Endothelial cell of umbilical vein (primary cell): ENCODE results near the gene MUC13. TPM values are rescaled to one million over a fixed set of nuclear protein-coding genes. Genes with fewer than 3 reads are reported as not detected.

Source experiments
- BruUV-seq: library from RNA; stranded (reverse); fragments of 400-500 nt; replicated peaks from 2 replicates; lab custom pipeline; 2021; lab: Mats Ljungman, UMichigan
- CTCF ChIA-PET: fragments of 300-600, 350-600 bp; sonication (Branson Sonifier 250); formaldehyde crosslinking; loops from one replicate; lab custom pipeline; 2021; ENCODE audit warnings: antibody characterized with exemption, inconsistent platforms; lab: Charles Lee
- POLR2A ChIA-PET: fragments of 300-600, 350-600 bp; sonication (Branson Sonifier 250); formaldehyde crosslinking; loops from one replicate; lab custom pipeline; 2021; ENCODE audit warnings: antibody characterized with exemption, inconsistent platforms; lab: Charles Lee
- DNase-seq: peaks from one replicate; pipeline ENCODE4 v3.0.0-alpha.2; 2011; ENCODE audit warnings: low read depth, low spot score
- FAIRE-seq: peaks from 2 replicates; lab custom pipeline; 2011; peaks lifted over from hg19 to GRCh38; lab: Jason Lieb, UNC
- H2AFZ ChIP-seq: 2 replicates; pipeline ENCODE4 v1.6.0; 2012; ENCODE audit warnings: low read depth, low read length, control low read depth, inconsistent platforms
- H3K27ac ChIP-seq: 2 replicates; pipeline ENCODE4 v1.5.1; 2011; ENCODE audit warnings: low read depth, mild to moderate bottlenecking, control low read depth, low read length, moderate library complexity; ENCODE audit not compliant: insufficient read depth
- H3K27me3 ChIP-seq, 2 experiments: 2 replicates each; pipeline versions ENCODE4 v1.6.0 to v1.6.1; 2011; ENCODE audit warnings: low read length in 2 of 2, mixed read lengths in 1 of 2; ENCODE audit not compliant: control insufficient read depth in 2 of 2, insufficient read depth in 2 of 2
- H3K36me3 ChIP-seq, 2 experiments: 2 replicates in 1 of 2; 3 replicates in 1 of 2; pipeline ENCODE4 v1.5.1; 2011; ENCODE audit warnings: low read length in 2 of 2, mild to moderate bottlenecking in 1 of 2, moderate library complexity in 1 of 2; ENCODE audit not compliant: control insufficient read depth in 2 of 2, insufficient read depth in 2 of 2; ENCODE audit errors: extremely low read depth in 1 of 2
- H3K4me1 ChIP-seq: 3 replicates; pipeline ENCODE4 v1.5.1; 2011; ENCODE audit warnings: mild to moderate bottlenecking, low read length; ENCODE audit not compliant: control insufficient read depth, insufficient read depth; ENCODE audit errors: extremely low read depth
- H3K4me2 ChIP-seq: 2 replicates; pipeline ENCODE4 v1.6.1; 2011; ENCODE audit warnings: low read length, control low read depth, mixed read lengths; ENCODE audit not compliant: insufficient read depth
- H3K4me3 ChIP-seq, 3 experiments: fragments of 200-600 bp in 1 of 3; sonication (generic), shearing (Covaris generic) in 1 of 3; replicated peaks in 1 of 3; 2 replicates each; pipeline ENCODE4 v1.5.1; 2011 to 2016; ENCODE audit warnings: control low read depth in 3 of 3, low read length in 3 of 3, mild to moderate bottlenecking in 2 of 3, inconsistent platforms in 1 of 3, low read depth in 1 of 3, moderate library complexity in 1 of 3; ENCODE audit not compliant: insufficient read depth in 1 of 3
- H3K79me2 ChIP-seq: 2 replicates; pipeline ENCODE4 v1.6.0; 2012; ENCODE audit warnings: low read length, inconsistent platforms; ENCODE audit not compliant: control insufficient read depth, insufficient read depth
- H3K9ac ChIP-seq: replicated peaks from 2 replicates; pipeline ENCODE3; 2011; ENCODE audit warnings: low read length, control low read depth; ENCODE audit not compliant: insufficient read depth; ENCODE audit errors: extremely low read depth
- H3K9me1 ChIP-seq: replicated peaks from 3 replicates; pipeline ENCODE4 v1.6.0; 2011; ENCODE audit warnings: mild to moderate bottlenecking, low read length; ENCODE audit not compliant: control insufficient read depth, insufficient read depth; ENCODE audit errors: extremely low read depth
- H3K9me3 ChIP-seq: replicated peaks from 2 replicates; pipeline ENCODE4 v1.5.1; 2012; ENCODE audit warnings: low read length, inconsistent platforms; ENCODE audit not compliant: control insufficient read depth, insufficient read depth
- H4K20me1 ChIP-seq: replicated peaks from 2 replicates; pipeline ENCODE3; 2011; ENCODE audit warnings: mild to moderate bottlenecking, low read length; ENCODE audit not compliant: control insufficient read depth, insufficient read depth; ENCODE audit errors: extremely low read depth
- CTCF ChIP-seq, 2 donors: IDR thresholded peaks; 1 replicate in 1 of 2; 2 replicates in 1 of 2; pipeline ENCODE4 v1.5.1; 2011; ENCODE audit warnings: low read length in 2 of 2, mild to moderate bottlenecking in 2 of 2, moderate library complexity in 2 of 2, control low read depth in 1 of 2, inconsistent platforms in 1 of 2, low read depth in 1 of 2; ENCODE audit not compliant: insufficient read depth in 1 of 2; ENCODE audit errors: extremely low read depth in 1 of 2
- EZH2 ChIP-seq: IDR thresholded peaks from 2 replicates; pipeline ENCODE4 v1.6.1; 2012; ENCODE audit warnings: borderline replicate concordance, low read depth, mild to moderate bottlenecking, moderate library complexity, low read length, inconsistent platforms; ENCODE audit not compliant: severe bottlenecking
- FOS ChIP-seq: IDR thresholded peaks from 2 replicates; pipeline ENCODE4 v1.6.1; 2011; ENCODE audit warnings: mild to moderate bottlenecking, low read length, moderate library complexity, borderline replicate concordance; ENCODE audit not compliant: insufficient read depth
- GATA2 ChIP-seq: IDR thresholded peaks from 2 replicates; pipeline ENCODE4 v1.7.0; 2011; ENCODE audit warnings: low read depth, mild to moderate bottlenecking, moderate library complexity, mixed read lengths, low read length; ENCODE audit not compliant: insufficient read length, insufficient read depth
- JUN ChIP-seq: IDR thresholded peaks from 2 replicates; pipeline ENCODE4 v1.6.1; 2011; ENCODE audit warnings: borderline replicate concordance, low read depth; ENCODE audit not compliant: insufficient read length, insufficient read depth
- MAX ChIP-seq: IDR thresholded peaks from 2 replicates; pipeline ENCODE4 v1.6.1; 2011; ENCODE audit not compliant: insufficient read depth, insufficient read length
- MYC ChIP-seq: IDR thresholded peaks from one replicate; pipeline ENCODE4 v1.6.1; 2011; ENCODE audit warnings: mild to moderate bottlenecking, low read depth, low read length
- POLR2A ChIP-seq: IDR thresholded peaks from 2 replicates; pipeline ENCODE4 v1.6.1; 2012; ENCODE audit warnings: low read depth, mild to moderate bottlenecking, control low read depth, low read length
- POLR2AphosphoS5 ChIP-seq: IDR thresholded peaks from 2 replicates; pipeline ENCODE4 v1.6.1; 2012; ENCODE audit warnings: low read depth, mild to moderate bottlenecking, control low read depth, low read length, moderate library complexity; ENCODE audit not compliant: insufficient read depth
- dilution Hi-C: fragments of 300-500 bp; cut with MboI; formaldehyde crosslinking; loops from one replicate; pipeline ENCODE4 v1.15.0; 2019; ENCODE audit warnings: low sequenced_read_pairs; ENCODE audit not compliant: extremely low pct_ligation_motif_present
- intact Hi-C: fragments of 100-400 bp; cut with micrococcal nuclease; formaldehyde crosslinking; loops from one replicate; pipeline ENCODE4 v1.10.0; 2022
- polyA plus RNA-seq, 4 experiments: library from polyadenylated mRNA; depleted of rRNA in 3 of 4; stranded (reverse) in 3 of 4; unstranded in 1 of 4; fragments of >200 nt; gene quantifications; 2 replicates each; pipeline versions ENCODE4 v1.2.1 to v1.2.3, GENCODE V29; 2011 to 2012; ENCODE audit warnings: missing spikeins in 1 of 4
- total RNA-seq: library from RNA; stranded (reverse); gene quantifications from 2 replicates; pipeline ENCODE4 v1.2.3, GENCODE V29; 2021

Gene MUC13
- total and polyA plus RNA-seq, 2 donors (not counting 3 experiments of a cell fraction or from before 2014, with no cell fraction given) = not detected

- FAIRE-seq (no peak), DNase-seq (no peak)
- CTCF ChIA-PET = interaction anchor here (1.2 to 3.2 kb wide), 3 partner anchors 23 to 106 kb away, joined by 5 to 15 read pairs (median 11); no protein-coding TSS in a partner anchor
- Histone ChIP-seq H3K27me3 (no peaks in the 10 kb centered on the region), H3K9ac (no peak overlapping the region), H3K9me1 (no peaks in the 10 kb centered on the region), H2AFZ (no peak overlapping the region), H3K36me3 (no peaks in the 10 kb centered on the region), H3K4me3 (no peak overlapping the region), H4K20me1 (no peaks in the 10 kb centered on the region), H3K9me3 (no peaks in the 10 kb centered on the region), H3K27ac (peak overlapping the region; percentile 91), H3K4me1 (peaks cover 32% of the 10 kb centered on the region), H3K79me2 (peaks cover 29% of the 10 kb centered on the region), H3K4me2 (no peak overlapping the region)
- dilution Hi-C loops (loop anchor here (25.0 kb wide), 1 partner anchor 115 kb away; no protein-coding TSS in a partner anchor), intact Hi-C loops (loop anchor here (1.0 kb wide), 1 partner anchor 105 kb away; no protein-coding TSS in a partner anchor)
- BruUV-seq = no TSS peak
- TF ChIP-seq MAX (no peak), MYC (no peak), EZH2 (no peak), GATA2 (no peak), CTCF (IDR thresholded peaks at IDR 0.05; ENCODE audit: extremely low read depth in 1 of 2, insufficient read depth in 1 of 2, low read depth in 1 of 2, low read length in 2 of 2) (no peak), JUN (no peak), FOS (no peak), POLR2A (no peak), POLR2AphosphoS5 (no peak)
- POLR2A ChIA-PET = no interaction called here
Measured at GRCh38 chr3:124877674-124878073, 56.9 kb downstream of the MUC13 start.
